SHP77 treated with DMSO at 0.1 percent for 48 hours (cell line): Measurements from ENCODE around the gene RNF113B.

Source experiments
- DNase-seq: peaks from one replicate; lab custom pipeline; 2025; lab: John Stamatoyannopoulos, UW

RNF113B gene

GRCh38 chr13:98141091-98141490, 36.0 kb downstream of the RNF113B start:
- DNase-seq: no peak

- no peak for DNase-seq
Observed at GRCh38 chr13:98134901-98135300, 42.2 kb downstream of the RNF113B start.

- DNase-seq: no peak
Observed at GRCh38 chr13:98133946-98134345, 43.1 kb downstream of the RNF113B start.

- DNase-seq: no peak
Observed at GRCh38 chr13:98129059-98129746, 47.9 kb downstream of the RNF113B start.
